Measurements from ENCODE around the gene ANGPTL1. TPM values are rescaled to one million over a fixed set of nuclear protein-coding genes. Genes with fewer than 3 reads are reported as not detected.

Gene ANGPTL1
- total and polyA plus RNA-seq, 2 of the 8 experiments (the other 6 are each of a cell fraction or from before 2014, with no cell fraction given), result not detected

DNA sequence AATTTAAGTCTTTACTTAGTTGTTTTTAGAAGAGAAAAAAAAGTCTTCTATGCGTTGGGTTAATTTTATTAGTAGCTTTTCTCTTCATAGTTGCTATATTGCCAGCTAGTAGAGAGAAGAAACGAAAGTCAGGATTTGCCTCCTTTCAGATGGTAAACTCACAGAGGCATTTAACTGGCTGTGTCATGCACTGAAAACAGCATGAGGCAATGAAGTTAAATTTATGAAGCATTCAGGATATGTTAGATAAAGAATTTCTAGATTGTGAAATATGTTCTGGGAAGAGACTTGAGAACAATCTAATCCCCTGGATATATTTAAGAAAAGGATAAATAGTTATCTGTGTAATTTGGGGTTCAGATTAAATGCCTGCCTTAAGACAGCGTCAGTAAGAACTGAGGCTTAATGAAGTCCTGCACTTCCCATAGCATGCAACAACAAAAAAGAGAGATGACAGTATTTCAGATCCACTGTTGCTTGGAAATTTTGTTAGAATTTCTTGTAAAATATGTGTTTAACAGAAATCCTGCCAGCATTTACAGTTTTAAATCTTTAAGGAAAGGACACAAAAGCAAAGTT lies 1.7 kb downstream of the ANGPTL1 start:
- Histone ChIP-seq H4K20me1 (replicated peaks in 1 of 2; ENCODE audit: control insufficient read depth in 1 of 2, insufficient read depth in 2 of 2, low read length in 2 of 2) (no peaks in the 10 kb centered on the region), H3K23ac (ENCODE audit: insufficient read length) (no peak overlapping the region), H4K5ac (ENCODE audit: insufficient read length, low read depth, low read length) (no peak overlapping the region), H3K14ac (ENCODE audit: insufficient read length) (no peak overlapping the region), H3K9ac (replicated peaks in 1 of 4; ENCODE audit: extremely low read depth in 1 of 4, low read depth in 3 of 4, low read length in 3 of 4) (no peak overlapping the region), H3K79me2 (ENCODE audit: control insufficient read depth in 1 of 2, insufficient read depth in 2 of 2, low read length in 2 of 2) (no peaks in the 10 kb centered on the region), H3K4me2 (ENCODE audit: insufficient read depth in 1 of 2, low read depth in 2 of 2, low read length in 2 of 2) (peak overlapping the region in 1 of 2 experiments; percentile 22; a peak in 2 of 4 replicates), H2BK120ac (replicated peaks; ENCODE audit: low read depth, low read length) (no peak overlapping the region), H2BK20ac (ENCODE audit: low read length) (no peak overlapping the region), H3K18ac (ENCODE audit: extremely low read depth, low read length) (no peak overlapping the region), H2AK5ac (ENCODE audit: low read depth, low read length) (no peak overlapping the region), H3K79me1 (ENCODE audit: low read depth, low read length) (no peaks in the 10 kb centered on the region), H3K56ac (replicated peaks; ENCODE audit: insufficient read length, low read depth, low read length) (no peak overlapping the region), H3K36me3 (ENCODE audit: control insufficient read depth in 2 of 4, insufficient read depth in 4 of 4, low read length in 3 of 4) (no peaks in the 10 kb centered on the region), H3K23me2 (ENCODE audit: low read depth, low read length) (no peaks in the 10 kb centered on the region), H2AFZ (ENCODE audit: low read length) (no peak overlapping the region), H4K8ac (ENCODE audit: extremely low read depth, insufficient read depth, low read length) (no peak overlapping the region), H3K4ac (replicated peaks; ENCODE audit: insufficient read length, low read depth, low read length) (no peak overlapping the region), H4K91ac (replicated peaks; ENCODE audit: insufficient read length, low read length) (no peak overlapping the region), H3K9me3 (ENCODE audit: insufficient read depth in 2 of 2, low read depth in 1 of 2, low read length in 1 of 2) (no peaks in the 10 kb centered on the region), H3K27ac (ENCODE audit: low read depth, low read length) (no peak overlapping the region), H3K4me3 (ENCODE audit: extremely low read depth in 1 of 4, insufficient read depth in 2 of 4, low read depth in 3 of 4, low read length in 4 of 4) (peak overlapping the region in 1 of 4 experiments; percentile 35; a peak in 2 of 8 replicates), H3K4me1 (replicated peaks in 1 of 4; ENCODE audit: control insufficient read depth in 3 of 4, insufficient read depth in 4 of 4, low read length in 3 of 4) (peaks cover 0 to 6% (median 2%) of the 10 kb centered on the region in 4 experiments; a peak in 2 of 7 replicates), H2BK15ac (ENCODE audit: low read length) (no peak overlapping the region), H2BK5ac (ENCODE audit: low read depth, low read length) (no peak overlapping the region), H3K27me3 (replicated peaks in 1 of 4; ENCODE audit: control insufficient read depth in 3 of 4, extremely low read depth in 1 of 4, insufficient read depth in 3 of 4, low read length in 3 of 4) (no peaks in the 10 kb centered on the region), H2BK12ac (ENCODE audit: low read depth, low read length) (no peak overlapping the region)
- FAIRE-seq (peak; percentile 62), DNase-seq (ENCODE audit: low read depth in 1 of 2, low spot score in 2 of 2) (no peak)
- ChIA-PET CTCF (ENCODE audit: partially characterized antibody) (interaction anchor here (1.3 kb wide), 1 partner anchor 101 kb away, joined by 4 read pairs; no protein-coding TSS in a partner anchor), POLR2A (ENCODE audit: partially characterized antibody) (interaction anchor here (0.7 kb wide), 1 partner anchor 57 kb away, joined by 3 read pairs; no protein-coding TSS in a partner anchor)
- WGBS, 2 experiments (ENCODE audit: extremely low coverage in 1 of 2, insufficient coverage in 1 of 2, insufficient read length in 1 of 2, insufficient replicate concordance in 2 of 2, low coverage in 1 of 2, low lambda C conversion rate in 2 of 2, missing lambda C conversion rate in 1 of 2), result 16% methylated on average over 3 of the region's 3 CpGs; no CpG with 5 or more reads in 1 of the 2 experiments
- TF ChIP-seq CEBPB (IDR thresholded peaks at IDR 0.05; ENCODE audit: low read depth, low read length), result peak; percentile 45; the same call in 1 of the 2 replicates

Measured in H1 (cell line).